A673 (cell line): ENCODE measurements around the gene TRAF4. TPM values are rescaled to one million over a fixed set of nuclear protein-coding genes. Genes with fewer than 3 reads are reported as not detected.

Source experiments
- BruUV-seq: library from RNA; stranded (reverse); fragments of 400-500 nt; replicated peaks from 2 replicates; lab custom pipeline; 2021; lab: Mats Ljungman, UMichigan
- CTCF ChIA-PET: fragments of 300-600 bp; sonication (Branson Sonifier 250); formaldehyde crosslinking; loops from one replicate; lab custom pipeline; 2022; ENCODE audit warnings: antibody characterized with exemption; lab: Charles Lee
- POLR2A ChIA-PET: fragments of 300-600 bp; sonication (Branson Sonifier 250); formaldehyde crosslinking; loops from one replicate; lab custom pipeline; 2022; ENCODE audit warnings: antibody characterized with exemption; ENCODE audit not compliant: low non-redundant PET; lab: Charles Lee
- DNase-seq: peaks from one replicate; pipeline ENCODE4 v3.0.0-alpha.2; 2015; ENCODE audit warnings: low spot score
- H3K27ac ChIP-seq: fragments of 200-600 bp; sonication (generic); 2 replicates; pipeline ENCODE4 v1.5.1; 2016; ENCODE audit warnings: mixed run types, low read depth, mild to moderate bottlenecking, mixed read lengths, antibody characterized with exemption, low read length; ENCODE audit not compliant: poor library complexity, severe bottlenecking
- H3K27me3 ChIP-seq: fragments of 200-600 bp; sonication (generic); replicated peaks from 2 replicates; pipeline ENCODE4 v1.6.1; 2017; ENCODE audit warnings: mixed run types, low read depth, mild to moderate bottlenecking, mixed read lengths, antibody characterized with exemption, low read length; ENCODE audit not compliant: insufficient read depth, poor library complexity
- H3K36me3 ChIP-seq: fragments of 200-600 bp; sonication (generic); 2 replicates; pipeline ENCODE4 v1.6.1; 2016; ENCODE audit warnings: mixed run types, mild to moderate bottlenecking, mixed read lengths, antibody characterized with exemption, low read length; ENCODE audit not compliant: insufficient read depth, poor library complexity, severe bottlenecking
- H3K4me1 ChIP-seq: fragments of 200-600 bp; sonication (generic); 2 replicates; pipeline ENCODE4 v1.6.1; 2017; ENCODE audit warnings: mixed run types, mild to moderate bottlenecking, mixed read lengths, antibody characterized with exemption, low read length; ENCODE audit not compliant: insufficient read depth, poor library complexity, severe bottlenecking
- H3K4me3 ChIP-seq: fragments of 200-600 bp; sonication (generic); 2 replicates; pipeline ENCODE4 v1.5.1; 2016; ENCODE audit warnings: low read depth, mixed run types, mild to moderate bottlenecking, mixed read lengths, low read length; ENCODE audit not compliant: poor library complexity, severe bottlenecking
- H3K9me3 ChIP-seq: fragments of 200-600 bp; sonication (generic); 2 replicates; pipeline ENCODE4 v1.6.1; 2016; ENCODE audit warnings: mixed run types, low read depth, mild to moderate bottlenecking, mixed read lengths, antibody characterized with exemption, low read length; ENCODE audit not compliant: poor library complexity, severe bottlenecking
- CTCF ChIP-seq: fragments of 300-800, 200-600 bp; sonication (generic); conservative IDR thresholded peaks from 2 replicates; pipeline ENCODE4 v1.5.1; 2017; ENCODE audit warnings: low read depth, mild to moderate bottlenecking, antibody characterized with exemption, low read length, moderate library complexity, mixed read lengths
- EZH2 ChIP-seq: fragments of 200-600 bp; sonication (generic); IDR thresholded peaks from 2 replicates; pipeline ENCODE4 v1.6.1; 2017; ENCODE audit warnings: borderline replicate concordance, low read depth, mild to moderate bottlenecking, mixed read lengths, antibody characterized with exemption, low read length; ENCODE audit not compliant: poor library complexity, severe bottlenecking
- intact Hi-C: fragments of 100-400 bp; cut with micrococcal nuclease; formaldehyde crosslinking; loops from one replicate; pipeline ENCODE4 v1.10.0; 2022; ENCODE audit not compliant: unreplicated experiment
- total RNA-seq: library from RNA; stranded (reverse); gene quantifications from 2 replicates; pipeline ENCODE4 v1.2.3, GENCODE V29; 2021

Gene TRAF4
- total RNA-seq, 1 experiment from 2014 or later, result 128 TPM

- no peaks in the 10 kb centered on the region for H3K9me3 ChIP-seq
- H3K27ac ChIP-seq, result no peak overlapping the region
- BruUV-seq, result no TSS peak
- H3K4me3 ChIP-seq, result no peak overlapping the region
- intact Hi-C loops, result no loop called here
- ChIA-PET CTCF (no interaction called here), POLR2A (no interaction called here)
- H3K4me1 ChIP-seq, result peaks cover 30% of the 10 kb centered on the region
- H3K36me3 ChIP-seq, result peaks cover 27% of the 10 kb centered on the region
- DNase-seq, result no peak
- H3K27me3 ChIP-seq, result no peaks in the 10 kb centered on the region
- TF ChIP-seq EZH2 (no peak), CTCF (no peak)
Observed at GRCh38 chr17:28715217-28715616, 28.6 kb upstream of the TRAF4 start.

- no TSS peak for BruUV-seq
- Histone ChIP-seq H3K4me3 (peak overlapping the region; percentile 97), H3K36me3 (peaks cover 44% of the 10 kb centered on the region), H3K27me3 (no peaks in the 10 kb centered on the region), H3K4me1 (peaks cover 32% of the 10 kb centered on the region), H3K9me3 (no peaks in the 10 kb centered on the region), H3K27ac (peak overlapping the region; percentile 97)
- CTCF ChIA-PET, result interaction anchor here (0.7 kb wide), 1 partner anchor 10 kb away, joined by 3 read pairs; no protein-coding TSS in a partner anchor
- POLR2A ChIA-PET, result interaction anchor here (0.6 kb wide), 1 partner anchor 126 kb away, joined by 5 read pairs; no protein-coding TSS in a partner anchor
- TF ChIP-seq CTCF, result no peak
- no peak for TF ChIP-seq EZH2
- intact Hi-C loops, result no loop called here
- peak; percentile 43 for DNase-seq
Observed at GRCh38 chr17:28716740-28717577, 26.9 kb upstream of the TRAF4 start.

GRCh38 chr17:28717578-28718332 is 26.1 kb upstream of the TRAF4 start, which contains the start of gene RAB34:
TSS of gene RAB34 (minus strand) at chr17:28717868. CDS start at chr17:28717266, 602 bp downstream.
- TF ChIP-seq CTCF (peak; percentile 33; the same call in 1 of the 2 replicates), EZH2 (no peak)
- Histone ChIP-seq H3K9me3 (no peaks in the 10 kb centered on the region), H3K36me3 (peaks cover 52% of the 10 kb centered on the region), H3K4me1 (peaks cover 40% of the 10 kb centered on the region), H3K4me3 (peak within 1 kb of the TSS; percentile 97), H3K27me3 (no peaks in the 10 kb centered on the region), H3K27ac (peak within 1 kb of the TSS; percentile 97)
- DNase-seq, result peak; percentile 95
- POLR2A ChIA-PET, result no interaction called here
- intact Hi-C loops, result no loop called here
- CTCF ChIA-PET, result no interaction called here
- no TSS peak for BruUV-seq
